Measurements from ENCODE around the gene ATMIN. TPM values are rescaled to one million over a fixed set of nuclear protein-coding genes. Genes with fewer than 3 reads are reported as not detected.
A peak's percentile ranks its signal among the peaks of the same experiment; 100 is the strongest.

Gene ATMIN
- total RNA-seq, 1 donor from 2014 or later, result 50.1 TPM

DNA sequence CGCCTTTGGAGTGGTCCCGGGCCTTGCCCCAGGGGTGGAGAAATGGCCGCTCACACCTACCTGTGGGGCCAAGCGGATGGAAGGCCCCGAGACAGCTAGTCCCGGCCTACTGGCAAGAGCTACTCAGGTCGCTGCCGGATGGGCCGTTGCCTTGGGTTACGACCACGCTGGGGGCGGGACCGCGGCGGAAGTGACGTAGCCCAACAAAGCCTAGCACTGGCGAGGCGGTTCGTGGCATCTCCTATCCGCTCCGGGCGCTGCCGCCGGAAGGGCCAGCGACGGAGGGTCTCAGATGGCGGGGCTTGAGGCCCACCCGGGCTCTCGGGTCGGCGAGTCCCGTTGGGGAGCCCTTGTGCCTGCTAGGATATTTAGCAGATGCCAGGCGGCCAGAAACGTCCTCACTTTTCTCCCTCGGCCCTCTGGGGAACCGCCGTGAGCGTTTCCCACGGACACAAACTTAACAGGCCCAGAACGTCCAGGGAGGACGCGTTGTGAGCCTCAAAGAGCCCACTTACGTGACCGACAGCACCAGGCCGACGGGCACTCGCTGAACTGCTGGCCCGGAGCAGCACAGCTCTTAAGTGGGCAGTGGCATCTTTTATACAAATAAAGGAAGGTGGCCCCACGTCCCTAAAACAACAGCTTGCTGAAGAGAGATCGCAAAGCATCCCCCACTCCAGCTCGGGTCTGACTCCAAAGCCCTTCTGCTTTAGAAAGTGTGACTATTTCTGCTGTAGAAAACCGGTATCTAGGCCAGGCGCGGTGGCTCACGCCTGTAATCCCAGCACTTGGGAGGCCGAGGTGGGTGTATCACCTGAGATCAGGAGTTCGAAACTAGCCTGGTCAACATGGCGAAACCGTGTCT is 41.7 kb downstream of the ATMIN start, which contains the start of gene C16orf46:
C16orf46 (minus strand) TSS at position 163 of the 865 bp plus-strand sequence. CDS start 13,283 bp downstream, outside the sequence.
- H3K9me3 Mint-ChIP-seq (ENCODE audit: low read depth), result no peaks in the 10 kb centered on the region
- H3K27me3 Mint-ChIP-seq, result no peaks in the 10 kb centered on the region
- no peaks in the 10 kb centered on the region for H3K36me3 Mint-ChIP-seq (ENCODE audit: insufficient read depth)
- no peak within 1 kb of the TSS for H3K27ac Mint-ChIP-seq
- no peak within 1 kb of the TSS for H3K4me3 Mint-ChIP-seq (ENCODE audit: low read depth)
- no peaks in the 10 kb centered on the region for H3K4me1 Mint-ChIP-seq (ENCODE audit: low read depth)
- DNase-seq (ENCODE audit: low spot score, unreplicated experiment), result peak; percentile 95
- TF ChIP-seq, protein P1, sequence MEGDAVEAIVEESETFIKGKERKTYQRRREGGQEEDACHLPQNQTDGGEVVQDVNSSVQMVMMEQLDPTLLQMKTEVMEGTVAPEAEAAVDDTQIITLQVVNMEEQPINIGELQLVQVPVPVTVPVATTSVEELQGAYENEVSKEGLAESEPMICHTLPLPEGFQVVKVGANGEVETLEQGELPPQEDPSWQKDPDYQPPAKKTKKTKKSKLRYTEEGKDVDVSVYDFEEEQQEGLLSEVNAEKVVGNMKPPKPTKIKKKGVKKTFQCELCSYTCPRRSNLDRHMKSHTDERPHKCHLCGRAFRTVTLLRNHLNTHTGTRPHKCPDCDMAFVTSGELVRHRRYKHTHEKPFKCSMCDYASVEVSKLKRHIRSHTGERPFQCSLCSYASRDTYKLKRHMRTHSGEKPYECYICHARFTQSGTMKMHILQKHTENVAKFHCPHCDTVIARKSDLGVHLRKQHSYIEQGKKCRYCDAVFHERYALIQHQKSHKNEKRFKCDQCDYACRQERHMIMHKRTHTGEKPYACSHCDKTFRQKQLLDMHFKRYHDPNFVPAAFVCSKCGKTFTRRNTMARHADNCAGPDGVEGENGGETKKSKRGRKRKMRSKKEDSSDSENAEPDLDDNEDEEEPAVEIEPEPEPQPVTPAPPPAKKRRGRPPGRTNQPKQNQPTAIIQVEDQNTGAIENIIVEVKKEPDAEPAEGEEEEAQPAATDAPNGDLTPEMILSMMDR (IDR thresholded peaks at IDR 0.05; ENCODE audit: unreplicated experiment), result no peak

DNA sequence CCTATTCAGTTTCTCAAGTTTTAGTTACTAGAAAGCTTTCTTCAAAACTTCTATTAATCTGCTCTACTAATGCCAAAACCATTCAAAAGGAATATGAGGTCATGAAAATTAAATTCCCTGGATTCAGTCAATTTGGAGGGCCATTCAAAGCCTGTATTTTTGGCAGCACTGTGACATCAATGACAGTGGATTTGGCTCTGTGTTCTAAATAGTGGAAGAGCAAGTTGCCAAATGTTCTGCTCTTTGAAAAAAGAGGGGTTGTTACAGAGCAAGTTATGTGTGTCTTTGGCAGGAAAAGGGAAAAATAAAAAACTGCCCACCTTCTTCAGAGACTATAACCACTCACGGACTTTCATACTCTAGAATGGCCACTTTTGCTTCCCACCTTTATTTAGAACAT is 44.6 kb downstream of the ATMIN start:
- H3K27me3 Mint-ChIP-seq, result no peaks in the 10 kb centered on the region
- no peaks in the 10 kb centered on the region for H3K9me3 Mint-ChIP-seq (ENCODE audit: low read depth)
- no peaks in the 10 kb centered on the region for H3K4me1 Mint-ChIP-seq (ENCODE audit: low read depth)
- TF ChIP-seq, protein P1 (IDR thresholded peaks at IDR 0.05; ENCODE audit: unreplicated experiment), result no peak
- H3K36me3 Mint-ChIP-seq (ENCODE audit: insufficient read depth), result no peaks in the 10 kb centered on the region
- no peak overlapping the region for H3K4me3 Mint-ChIP-seq (ENCODE audit: low read depth)
- DNase-seq (ENCODE audit: low spot score, unreplicated experiment), result no peak
- H3K27ac Mint-ChIP-seq, result no peak overlapping the region

DNA sequence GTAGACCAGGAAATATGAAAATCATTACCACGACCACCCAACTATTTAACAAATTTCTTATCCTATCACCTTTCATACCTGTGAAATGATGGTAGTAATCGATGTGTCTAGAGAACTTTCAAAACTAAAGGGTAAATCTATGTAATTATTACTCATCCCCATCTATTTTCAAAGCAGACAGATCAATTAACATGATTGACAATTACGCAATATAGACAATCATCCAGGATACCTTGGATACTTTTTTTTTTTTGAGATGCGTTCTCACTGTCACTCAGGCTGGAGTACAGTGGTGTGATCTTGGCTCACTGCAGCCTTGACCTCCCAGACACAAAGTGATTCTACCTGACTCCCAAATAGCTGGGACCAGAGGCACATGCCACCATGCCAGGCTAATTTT is 45.4 kb downstream of the ATMIN start:
- DNase-seq (ENCODE audit: low spot score, unreplicated experiment), result no peak
- Mint-ChIP-seq H3K27ac (no peak overlapping the region), H3K27me3 (no peaks in the 10 kb centered on the region), H3K4me3 (ENCODE audit: low read depth) (no peak overlapping the region), H3K9me3 (ENCODE audit: low read depth) (no peaks in the 10 kb centered on the region), H3K4me1 (ENCODE audit: low read depth) (no peaks in the 10 kb centered on the region), H3K36me3 (ENCODE audit: insufficient read depth) (peaks cover 1% of the 10 kb centered on the region)
- TF ChIP-seq, protein P1 (IDR thresholded peaks at IDR 0.05; ENCODE audit: unreplicated experiment), result no peak

DNA sequence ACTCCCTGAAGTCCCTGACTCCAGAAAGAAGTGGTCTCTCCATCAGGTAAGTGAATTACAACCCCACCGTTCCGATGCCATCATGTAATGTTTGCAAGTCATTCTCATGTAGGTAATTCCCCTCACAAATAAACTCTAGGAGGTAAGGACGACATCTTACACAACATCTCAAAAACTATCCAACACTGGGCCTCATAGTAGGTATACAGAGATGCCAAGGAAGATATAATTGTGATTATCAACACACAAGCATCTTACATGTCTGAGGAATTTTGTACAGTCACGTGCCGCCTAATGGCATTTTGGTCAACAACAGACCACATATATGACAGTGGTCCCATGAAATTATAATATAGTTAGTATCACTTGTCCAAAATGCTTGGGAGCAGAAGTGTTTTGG is 53.2 kb downstream of the ATMIN start:
- no peak for DNase-seq (ENCODE audit: low spot score, unreplicated experiment)
- TF ChIP-seq, protein P1 (IDR thresholded peaks at IDR 0.05; ENCODE audit: unreplicated experiment), result no peak
- peaks cover 15% of the 10 kb centered on the region for H3K36me3 Mint-ChIP-seq (ENCODE audit: insufficient read depth)
- peak overlapping the region; percentile 63 for H3K27ac Mint-ChIP-seq
- H3K4me1 Mint-ChIP-seq (ENCODE audit: low read depth), result peaks cover 5% of the 10 kb centered on the region
- H3K27me3 Mint-ChIP-seq, result no peaks in the 10 kb centered on the region
- no peaks in the 10 kb centered on the region for H3K9me3 Mint-ChIP-seq (ENCODE audit: low read depth)
- no peak overlapping the region for H3K4me3 Mint-ChIP-seq (ENCODE audit: low read depth)

DNA sequence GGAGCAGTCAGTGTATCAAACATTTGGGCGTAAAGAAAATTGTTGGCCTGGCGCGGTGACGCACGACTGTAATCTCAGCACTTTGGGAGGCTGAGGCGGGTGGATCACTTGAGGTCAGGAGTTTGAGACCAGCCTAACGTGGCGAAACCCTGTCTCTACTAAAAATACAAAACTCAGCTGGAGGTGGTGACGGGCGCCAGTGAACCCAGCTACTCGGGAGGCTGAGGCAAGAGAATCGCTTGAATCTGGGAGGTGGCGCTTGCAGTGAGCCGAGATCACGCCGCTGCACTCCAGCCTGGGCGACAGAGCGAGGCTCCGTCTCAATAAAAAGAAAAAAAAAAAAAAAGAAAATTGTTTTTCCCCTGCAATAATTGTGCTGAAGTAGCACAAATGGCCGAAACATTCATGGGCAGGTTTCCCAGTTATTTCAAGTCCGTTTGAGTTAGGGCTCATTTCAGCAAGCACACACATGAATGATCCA is 59.2 kb downstream of the ATMIN start:
- peaks cover 7% of the 10 kb centered on the region for H3K4me1 Mint-ChIP-seq (ENCODE audit: low read depth)
- peaks cover 3% of the 10 kb centered on the region for H3K9me3 Mint-ChIP-seq (ENCODE audit: low read depth)
- TF ChIP-seq, protein P1 (IDR thresholded peaks at IDR 0.05; ENCODE audit: unreplicated experiment), result no peak
- H3K27ac Mint-ChIP-seq, result peak overlapping the region; percentile 20
- peaks cover 3% of the 10 kb centered on the region for H3K36me3 Mint-ChIP-seq (ENCODE audit: insufficient read depth)
- peak overlapping the region; percentile 77 for H3K4me3 Mint-ChIP-seq (ENCODE audit: low read depth)
- no peaks in the 10 kb centered on the region for H3K27me3 Mint-ChIP-seq
- no peak for DNase-seq (ENCODE audit: low spot score, unreplicated experiment)

All from progenitor cell of endocrine pancreas (in vitro differentiated cells).